ENCODE results near the gene TIMM23. TPM values are rescaled to one million over a fixed set of nuclear protein-coding genes. Genes with fewer than 3 reads are reported as not detected.

Gene TIMM23
- total RNA-seq, 1 experiment from 2014 or later, result 70.1 TPM

- no peak for DNase-seq (ENCODE audit: low read depth, low spot score)
- no peak overlapping the region for H3K4me2 ChIP-seq (ENCODE audit: low read length)
- H3K27me3 ChIP-seq (ENCODE audit: insufficient read depth, low read length), result peaks cover 3% of the 10 kb centered on the region; the same call in 1 of the 2 replicates
- no peaks in the 10 kb centered on the region for H3K9me3 ChIP-seq (ENCODE audit: control insufficient read depth in 1 of 2, insufficient read depth in 1 of 2, low read depth in 1 of 2, low read length in 2 of 2)
- H3K9ac ChIP-seq (ENCODE audit: low read length), result no peak overlapping the region
- BruUV-seq (replicated peaks), result no TSS peak
- CTCF ChIA-PET, result no interaction called here
- POLR2A ChIA-PET, result no interaction called here
- RAD21 ChIA-PET (ENCODE audit: low non-redundant PET in 1 of 2, low total read pairs in 2 of 2, uncharacterized antibody in 2 of 2, unreplicated experiment in 2 of 2), result no interaction called here
- H2AFZ ChIP-seq (ENCODE audit: low read depth, low read length, poor library complexity, severe bottlenecking), result no peak overlapping the region
- no peak overlapping the region for H3K4me3 ChIP-seq (replicated peaks in 1 of 2; ENCODE audit: low read depth in 1 of 2, low read length in 2 of 2)
- H3K4me1 ChIP-seq (ENCODE audit: control insufficient read depth in 1 of 2, insufficient read depth in 2 of 2, low read length in 2 of 2), result no peaks in the 10 kb centered on the region
- TF ChIP-seq ZFX (IDR thresholded peaks at IDR 0.05) (no peak), CTCF (IDR thresholded peaks at IDR 0.05 in 2 of 3, conservative IDR thresholded peaks at IDR 0.05 in 1 of 3; ENCODE audit: borderline replicate concordance in 1 of 3, insufficient read depth in 1 of 3, low read depth in 2 of 3, low read length in 2 of 3) (no peak), EGR1 (IDR thresholded peaks at IDR 0.05; ENCODE audit: low read depth) (no peak), ELF1 (IDR thresholded peaks at IDR 0.05; ENCODE audit: borderline replicate concordance, low read depth) (no peak), SP1 (IDR thresholded peaks at IDR 0.05; ENCODE audit: low read depth) (no peak), FOSL1 (IDR thresholded peaks at IDR 0.05; ENCODE audit: low read depth) (no peak), CEBPB (IDR thresholded peaks at IDR 0.05; ENCODE audit: low read depth) (no peak), JUND (IDR thresholded peaks at IDR 0.05) (no peak), EZH2 (IDR thresholded peaks at IDR 0.05) (no peak), RAD21 (IDR thresholded peaks at IDR 0.05; ENCODE audit: low read depth) (no peak), MAX (IDR thresholded peaks at IDR 0.05) (no peak), POLR2AphosphoS5 (IDR thresholded peaks at IDR 0.05; ENCODE audit: low read depth, low read length) (no peak), ZNF274 (IDR thresholded peaks at IDR 0.05; ENCODE audit: low read depth, low read length) (no peak), SIN3A (IDR thresholded peaks at IDR 0.05; ENCODE audit: low read depth) (no peak)
- TF ChIP-seq, protein P1, sequence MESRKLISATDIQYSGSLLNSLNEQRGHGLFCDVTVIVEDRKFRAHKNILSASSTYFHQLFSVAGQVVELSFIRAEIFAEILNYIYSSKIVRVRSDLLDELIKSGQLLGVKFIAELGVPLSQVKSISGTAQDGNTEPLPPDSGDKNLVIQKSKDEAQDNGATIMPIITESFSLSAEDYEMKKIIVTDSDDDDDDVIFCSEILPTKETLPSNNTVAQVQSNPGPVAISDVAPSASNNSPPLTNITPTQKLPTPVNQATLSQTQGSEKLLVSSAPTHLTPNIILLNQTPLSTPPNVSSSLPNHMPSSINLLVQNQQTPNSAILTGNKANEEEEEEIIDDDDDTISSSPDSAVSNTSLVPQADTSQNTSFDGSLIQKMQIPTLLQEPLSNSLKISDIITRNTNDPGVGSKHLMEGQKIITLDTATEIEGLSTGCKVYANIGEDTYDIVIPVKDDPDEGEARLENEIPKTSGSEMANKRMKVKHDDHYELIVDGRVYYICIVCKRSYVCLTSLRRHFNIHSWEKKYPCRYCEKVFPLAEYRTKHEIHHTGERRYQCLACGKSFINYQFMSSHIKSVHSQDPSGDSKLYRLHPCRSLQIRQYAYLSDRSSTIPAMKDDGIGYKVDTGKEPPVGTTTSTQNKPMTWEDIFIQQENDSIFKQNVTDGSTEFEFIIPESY (IDR thresholded peaks at IDR 0.05; ENCODE audit: extremely low read depth, insufficient replicate concordance, low read length), result no peak
- TF ChIP-seq, protein P2, sequence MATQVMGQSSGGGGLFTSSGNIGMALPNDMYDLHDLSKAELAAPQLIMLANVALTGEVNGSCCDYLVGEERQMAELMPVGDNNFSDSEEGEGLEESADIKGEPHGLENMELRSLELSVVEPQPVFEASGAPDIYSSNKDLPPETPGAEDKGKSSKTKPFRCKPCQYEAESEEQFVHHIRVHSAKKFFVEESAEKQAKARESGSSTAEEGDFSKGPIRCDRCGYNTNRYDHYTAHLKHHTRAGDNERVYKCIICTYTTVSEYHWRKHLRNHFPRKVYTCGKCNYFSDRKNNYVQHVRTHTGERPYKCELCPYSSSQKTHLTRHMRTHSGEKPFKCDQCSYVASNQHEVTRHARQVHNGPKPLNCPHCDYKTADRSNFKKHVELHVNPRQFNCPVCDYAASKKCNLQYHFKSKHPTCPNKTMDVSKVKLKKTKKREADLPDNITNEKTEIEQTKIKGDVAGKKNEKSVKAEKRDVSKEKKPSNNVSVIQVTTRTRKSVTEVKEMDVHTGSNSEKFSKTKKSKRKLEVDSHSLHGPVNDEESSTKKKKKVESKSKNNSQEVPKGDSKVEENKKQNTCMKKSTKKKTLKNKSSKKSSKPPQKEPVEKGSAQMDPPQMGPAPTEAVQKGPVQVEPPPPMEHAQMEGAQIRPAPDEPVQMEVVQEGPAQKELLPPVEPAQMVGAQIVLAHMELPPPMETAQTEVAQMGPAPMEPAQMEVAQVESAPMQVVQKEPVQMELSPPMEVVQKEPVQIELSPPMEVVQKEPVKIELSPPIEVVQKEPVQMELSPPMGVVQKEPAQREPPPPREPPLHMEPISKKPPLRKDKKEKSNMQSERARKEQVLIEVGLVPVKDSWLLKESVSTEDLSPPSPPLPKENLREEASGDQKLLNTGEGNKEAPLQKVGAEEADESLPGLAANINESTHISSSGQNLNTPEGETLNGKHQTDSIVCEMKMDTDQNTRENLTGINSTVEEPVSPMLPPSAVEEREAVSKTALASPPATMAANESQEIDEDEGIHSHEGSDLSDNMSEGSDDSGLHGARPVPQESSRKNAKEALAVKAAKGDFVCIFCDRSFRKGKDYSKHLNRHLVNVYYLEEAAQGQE (IDR thresholded peaks at IDR 0.05; ENCODE audit: low read depth), result no peak
- H3K9me2 ChIP-seq (ENCODE audit: insufficient read depth), result no peaks in the 10 kb centered on the region
- intact Hi-C loops (cut with micrococcal nuclease), result no loop called here
- no peaks in the 10 kb centered on the region for H3K79me2 ChIP-seq (ENCODE audit: insufficient read depth, low read length)
- no peak overlapping the region for H3K27ac ChIP-seq (ENCODE audit: low read depth, low read length)
- ATAC-seq, result no peak
- H3K36me3 ChIP-seq (ENCODE audit: control insufficient read depth in 1 of 2, insufficient read depth in 2 of 2, low read length in 2 of 2), result no peaks in the 10 kb centered on the region
- no peaks in the 10 kb centered on the region for H4K20me1 ChIP-seq (ENCODE audit: insufficient read depth)
Measured at GRCh38 chr10:46042527-46042926, 70.2 kb downstream of the TIMM23 start.
